Measurements from ENCODE around the gene GLIS1.
"Not testable (repeated sequence)": the region's sequence is repeated elsewhere in the genome, so short reads cannot be mapped to it uniquely, and the experiment has no call there.

DNA sequence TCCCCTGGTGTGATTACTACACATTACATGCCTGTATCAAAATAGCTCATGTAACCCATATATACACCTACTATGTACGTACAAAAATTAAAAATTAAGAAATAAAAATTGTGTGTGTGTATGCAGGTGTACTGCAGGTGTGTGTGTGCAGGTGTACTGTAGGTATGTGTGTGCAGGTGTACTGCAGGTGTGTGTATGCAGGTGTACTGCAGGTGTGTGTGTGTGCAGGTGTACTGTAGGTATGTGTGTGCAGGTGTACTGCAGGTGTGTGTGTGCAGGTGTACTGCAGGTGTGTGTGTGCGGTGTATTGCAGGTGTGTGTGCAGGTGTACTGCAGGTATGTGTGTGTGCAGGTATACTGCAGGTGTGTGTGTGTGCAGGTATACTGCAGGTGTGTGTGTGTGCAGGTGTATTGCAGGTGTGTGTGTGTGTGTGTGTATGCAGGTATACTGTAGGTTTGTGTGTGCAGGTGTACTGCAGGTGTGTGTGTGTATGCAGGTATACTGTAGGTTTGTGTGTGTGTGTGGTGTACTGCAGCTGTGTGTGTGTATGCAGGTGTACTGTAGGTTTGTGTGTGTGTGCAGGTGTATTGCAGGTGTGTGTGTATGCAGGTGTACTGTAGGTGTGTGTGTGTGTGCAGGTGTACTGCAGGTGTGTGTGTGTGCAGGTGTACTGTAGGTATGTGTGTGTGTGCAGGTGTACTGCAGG lies 183.2 kb downstream of the GLIS1 start:
- TF ChIP-seq EZH2 (IDR thresholded peaks at IDR 0.05; ENCODE audit: insufficient read depth, poor library complexity, severe bottlenecking); EZH2phosphoT487 (IDR thresholded peaks at IDR 0.05; ENCODE audit: insufficient read depth, low read depth): not testable (repeated sequence)

All from GM23248 (cell line).